Measurements from ENCODE around the gene DIP2A. TPM values are rescaled to one million over a fixed set of nuclear protein-coding genes. Genes with fewer than 3 reads are reported as not detected.

The DIP2A gene
- total and polyA plus RNA-seq, 2 of the 8 experiments (the other 6 are each of a cell fraction or from before 2014, with no cell fraction given): 16.0 to 27.1 TPM

- 89% methylated on average over 13 of the region's 13 CpGs; no CpG with 5 or more reads in 1 of the 2 experiments for WGBS, 2 experiments (ENCODE audit: extremely low coverage in 1 of 2, insufficient coverage in 1 of 2, insufficient read length in 1 of 2, insufficient replicate concordance in 2 of 2, low coverage in 1 of 2, low lambda C conversion rate in 2 of 2, missing lambda C conversion rate in 1 of 2)
Measured at GRCh38 chr21:46437096-46437498, 21.6 kb upstream of the DIP2A start.

More at GRCh38 chr21:46437096-46437498, 21.6 kb upstream of the DIP2A start:
- Histone ChIP-seq H3K4me1 (replicated peaks in 1 of 4; ENCODE audit: control insufficient read depth in 3 of 4, insufficient read depth in 4 of 4, low read length in 3 of 4) (no peaks in the 10 kb centered on the region; a peak in 1 of 7 replicates), H3K27me3 (replicated peaks in 1 of 4; ENCODE audit: control insufficient read depth in 3 of 4, extremely low read depth in 1 of 4, insufficient read depth in 3 of 4, low read length in 3 of 4) (no peaks in the 10 kb centered on the region), H4K8ac (ENCODE audit: extremely low read depth, insufficient read depth, low read length) (peak overlapping the region; percentile 38; the same call in 1 of the 2 replicates), H3K79me2 (ENCODE audit: control insufficient read depth in 1 of 2, insufficient read depth in 2 of 2, low read length in 2 of 2) (no peaks in the 10 kb centered on the region), H2BK5ac (ENCODE audit: low read depth, low read length) (no peak overlapping the region; the same call in 1 of the 2 replicates), H2BK120ac (replicated peaks; ENCODE audit: low read depth, low read length) (no peak overlapping the region), H3K79me1 (ENCODE audit: low read depth, low read length) (peaks cover 2% of the 10 kb centered on the region; the same call in 1 of the 2 replicates), H2BK15ac (ENCODE audit: low read length) (no peak overlapping the region), H2BK20ac (ENCODE audit: low read length) (no peak overlapping the region), H4K5ac (ENCODE audit: insufficient read length, low read depth, low read length) (no peak overlapping the region), H2AK5ac (ENCODE audit: low read depth, low read length) (no peak overlapping the region), H3K14ac (ENCODE audit: insufficient read length) (no peak overlapping the region), H3K27ac (ENCODE audit: low read depth, low read length) (no peak overlapping the region), H3K9ac (replicated peaks in 1 of 4; ENCODE audit: extremely low read depth in 1 of 4, low read depth in 3 of 4, low read length in 3 of 4) (no peak overlapping the region), H3K4me3 (ENCODE audit: extremely low read depth in 1 of 4, insufficient read depth in 2 of 4, low read depth in 3 of 4, low read length in 4 of 4) (no peak overlapping the region), H2AFZ (ENCODE audit: low read length) (no peak overlapping the region), H3K23me2 (ENCODE audit: low read depth, low read length) (no peaks in the 10 kb centered on the region), H3K4ac (replicated peaks; ENCODE audit: insufficient read length, low read depth, low read length) (no peak overlapping the region), H3K36me3 (ENCODE audit: control insufficient read depth in 2 of 4, insufficient read depth in 4 of 4, low read length in 3 of 4) (peaks cover 16 to 51% (median 36%) of the 10 kb centered on the region in 4 experiments), H3K18ac (ENCODE audit: extremely low read depth, low read length) (no peak overlapping the region), H3K56ac (replicated peaks; ENCODE audit: insufficient read length, low read depth, low read length) (no peak overlapping the region), H3K9me3 (ENCODE audit: insufficient read depth in 2 of 2, low read depth in 1 of 2, low read length in 1 of 2) (no peaks in the 10 kb centered on the region), H3K4me2 (ENCODE audit: insufficient read depth in 1 of 2, low read depth in 2 of 2, low read length in 2 of 2) (no peak overlapping the region), H4K91ac (replicated peaks; ENCODE audit: insufficient read length, low read length) (no peak overlapping the region), H2BK12ac (ENCODE audit: low read depth, low read length) (no peak overlapping the region), H4K20me1 (replicated peaks in 1 of 2; ENCODE audit: control insufficient read depth in 1 of 2, insufficient read depth in 2 of 2, low read length in 2 of 2) (peaks cover 2 to 4% of the 10 kb centered on the region in 2 experiments), H3K23ac (ENCODE audit: insufficient read length) (no peak overlapping the region)
- FAIRE-seq (no peak), DNase-seq (ENCODE audit: low read depth in 1 of 2, low spot score in 2 of 2) (no peak)
- ChIA-PET CTCF (ENCODE audit: partially characterized antibody) (interaction anchor here (1.0 to 1.7 kb wide), 2 partner anchors 21 to 37 kb away, joined by 3 read pairs; no protein-coding TSS in a partner anchor), POLR2A (ENCODE audit: partially characterized antibody) (interaction anchor here (0.9 to 1.4 kb wide), 2 partner anchors 12 to 15 kb away, joined by 3 read pairs; no protein-coding TSS in a partner anchor)
